Peyer's patch (tissue), 4 donors: ENCODE results near the gene SCYGR1.

Experiments
- POLR2A ChIP-seq, 2 donors: fragments of 450-650 bp; IDR thresholded peaks; one replicate each; pipeline ENCODE4 v1.5.1; 2017; ENCODE audit warnings: antibody characterized with exemption in 2 of 2, mild to moderate bottlenecking in 2 of 2, moderate library complexity in 2 of 2
- TF ChIP-seq, protein P1 (sequence below), 6 experiments: fragments of 450-650 bp in 4 of 6; fragments of 200-600 bp in 2 of 6; sonication (generic) in 1 of 6; IDR thresholded peaks; one replicate each; pipeline ENCODE4 v1.5.1; 2017 to 2019; ENCODE audit warnings: antibody characterized with exemption in 6 of 6, mild to moderate bottlenecking in 3 of 6, moderate library complexity in 1 of 6

DNA sequence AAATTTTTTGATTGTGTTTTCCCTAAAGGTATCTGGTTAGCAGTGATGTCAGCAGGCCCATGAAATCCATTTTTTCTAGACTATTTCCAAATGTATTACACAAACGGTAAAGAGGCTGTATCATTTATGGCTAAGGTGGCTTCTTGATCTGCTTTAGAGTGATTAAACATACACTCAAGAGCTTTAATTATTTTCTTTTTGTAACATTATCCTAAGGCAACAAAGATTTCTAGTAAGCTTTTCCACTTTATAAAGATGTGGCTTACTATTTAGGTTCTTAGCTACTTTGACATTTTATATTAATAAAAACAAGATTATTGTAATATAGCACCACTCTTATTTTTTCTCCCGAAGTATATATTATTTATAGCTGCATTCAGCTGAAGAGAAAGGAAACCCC is 46.2 kb downstream of the SCYGR1 start:
- TF ChIP-seq, protein P1, sequence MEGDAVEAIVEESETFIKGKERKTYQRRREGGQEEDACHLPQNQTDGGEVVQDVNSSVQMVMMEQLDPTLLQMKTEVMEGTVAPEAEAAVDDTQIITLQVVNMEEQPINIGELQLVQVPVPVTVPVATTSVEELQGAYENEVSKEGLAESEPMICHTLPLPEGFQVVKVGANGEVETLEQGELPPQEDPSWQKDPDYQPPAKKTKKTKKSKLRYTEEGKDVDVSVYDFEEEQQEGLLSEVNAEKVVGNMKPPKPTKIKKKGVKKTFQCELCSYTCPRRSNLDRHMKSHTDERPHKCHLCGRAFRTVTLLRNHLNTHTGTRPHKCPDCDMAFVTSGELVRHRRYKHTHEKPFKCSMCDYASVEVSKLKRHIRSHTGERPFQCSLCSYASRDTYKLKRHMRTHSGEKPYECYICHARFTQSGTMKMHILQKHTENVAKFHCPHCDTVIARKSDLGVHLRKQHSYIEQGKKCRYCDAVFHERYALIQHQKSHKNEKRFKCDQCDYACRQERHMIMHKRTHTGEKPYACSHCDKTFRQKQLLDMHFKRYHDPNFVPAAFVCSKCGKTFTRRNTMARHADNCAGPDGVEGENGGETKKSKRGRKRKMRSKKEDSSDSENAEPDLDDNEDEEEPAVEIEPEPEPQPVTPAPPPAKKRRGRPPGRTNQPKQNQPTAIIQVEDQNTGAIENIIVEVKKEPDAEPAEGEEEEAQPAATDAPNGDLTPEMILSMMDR (IDR thresholded peaks at IDR 0.05) = no peak
- no peak for TF ChIP-seq POLR2A (IDR thresholded peaks at IDR 0.05)
